Measurements from ENCODE around the gene MRPL53. TPM values are rescaled to one million over a fixed set of nuclear protein-coding genes. Genes with fewer than 3 reads are reported as not detected.
A peak's percentile ranks its signal among the peaks of the same experiment; 100 is the strongest.

MRPL53 gene
- total and polyA plus RNA-seq, 2 experiments from 2014 or later, result 7.7 to 65.1 TPM

GRCh38 chr2:74440378-74441169 is 31.9 kb downstream of the MRPL53 start:
- peaks cover 35% of the 10 kb centered on the region for H3K4me1 ChIP-seq (ENCODE audit: insufficient read depth)

GRCh38 chr2:74439803-74440377 is 32.6 kb downstream of the MRPL53 start:
- Histone ChIP-seq H3K27ac (ENCODE audit: low read depth) (0 out of 2 replicates have a peak overlapping the region, but pooled peaks have one; percentile 66), H2AFZ (no peak overlapping the region), H3K4me2 (peak overlapping the region; percentile 97), H3K79me2 (replicated peaks; ENCODE audit: insufficient read depth) (peaks cover 49% of the 10 kb centered on the region), H3K4me1 (ENCODE audit: insufficient read depth) (peaks cover 35% of the 10 kb centered on the region), H4K20me1 (replicated peaks; ENCODE audit: insufficient read depth) (peaks cover 29% of the 10 kb centered on the region), H3K9me2 (ENCODE audit: insufficient read depth) (no peaks in the 10 kb centered on the region), H3K27me3 (ENCODE audit: insufficient read depth) (no peaks in the 10 kb centered on the region), H3F3A (replicated peaks; ENCODE audit: low read depth) (peaks cover 18% of the 10 kb centered on the region), H3K4me3 (peak overlapping the region; percentile 96), H3K36me3 (ENCODE audit: insufficient read depth) (no peaks in the 10 kb centered on the region)
- DNase-seq (ENCODE audit: low spot score) (peak; percentile 40), ATAC-seq (no peak)
- Mint-ChIP-seq H3K36me3 (ENCODE audit: low read depth) (peaks cover 19% of the 10 kb centered on the region), H3K4me1 (peaks cover 40% of the 10 kb centered on the region), H3K9me3 (no peaks in the 10 kb centered on the region), H3K27me3 (ENCODE audit: insufficient read depth, low read depth, poor library complexity) (peaks cover 21% of the 10 kb centered on the region), H3K4me3 (peak overlapping the region; percentile 98), H3K27ac (peak overlapping the region; percentile 90)
- TF ChIP-seq CREB1 (CRISPR knock-in tag; IDR thresholded peaks at IDR 0.05; ENCODE audit: low read depth), result no peak
- TF ChIP-seq EZH2 (IDR thresholded peaks at IDR 0.05; ENCODE audit: low read depth, unreplicated experiment), result no peak
- no peak for TF ChIP-seq JUNB (IDR thresholded peaks at IDR 0.05; ENCODE audit: unreplicated experiment)
- no peak for TF ChIP-seq REST (IDR thresholded peaks at IDR 0.05; ENCODE audit: unreplicated experiment)
- no peak for TF ChIP-seq ZNF331 (CRISPR knock-in tag; IDR thresholded peaks at IDR 0.05; ENCODE audit: low read depth)
- no peak for TF ChIP-seq ZNF114 (CRISPR knock-in tag; IDR thresholded peaks at IDR 0.05)
- TF ChIP-seq ETS1 (IDR thresholded peaks at IDR 0.05), result no peak
- no peak for TF ChIP-seq NANOG (IDR thresholded peaks at IDR 0.05; ENCODE audit: borderline replicate concordance)
- no peak for TF ChIP-seq STAT1 (IDR thresholded peaks at IDR 0.05; ENCODE audit: unreplicated experiment)
- TF ChIP-seq POLR2AphosphoS5 (IDR thresholded peaks at IDR 0.05; ENCODE audit: low read depth), result no peak
- TF ChIP-seq, protein P1, sequence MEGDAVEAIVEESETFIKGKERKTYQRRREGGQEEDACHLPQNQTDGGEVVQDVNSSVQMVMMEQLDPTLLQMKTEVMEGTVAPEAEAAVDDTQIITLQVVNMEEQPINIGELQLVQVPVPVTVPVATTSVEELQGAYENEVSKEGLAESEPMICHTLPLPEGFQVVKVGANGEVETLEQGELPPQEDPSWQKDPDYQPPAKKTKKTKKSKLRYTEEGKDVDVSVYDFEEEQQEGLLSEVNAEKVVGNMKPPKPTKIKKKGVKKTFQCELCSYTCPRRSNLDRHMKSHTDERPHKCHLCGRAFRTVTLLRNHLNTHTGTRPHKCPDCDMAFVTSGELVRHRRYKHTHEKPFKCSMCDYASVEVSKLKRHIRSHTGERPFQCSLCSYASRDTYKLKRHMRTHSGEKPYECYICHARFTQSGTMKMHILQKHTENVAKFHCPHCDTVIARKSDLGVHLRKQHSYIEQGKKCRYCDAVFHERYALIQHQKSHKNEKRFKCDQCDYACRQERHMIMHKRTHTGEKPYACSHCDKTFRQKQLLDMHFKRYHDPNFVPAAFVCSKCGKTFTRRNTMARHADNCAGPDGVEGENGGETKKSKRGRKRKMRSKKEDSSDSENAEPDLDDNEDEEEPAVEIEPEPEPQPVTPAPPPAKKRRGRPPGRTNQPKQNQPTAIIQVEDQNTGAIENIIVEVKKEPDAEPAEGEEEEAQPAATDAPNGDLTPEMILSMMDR (conservative IDR thresholded peaks at IDR 0.05; ENCODE audit: low read depth in 2 of 2), result no peak

More at GRCh38 chr2:74440378-74441169, 31.9 kb downstream of the MRPL53 start:
- H3K27me3 Mint-ChIP-seq (ENCODE audit: insufficient read depth, low read depth, poor library complexity), result peaks cover 21% of the 10 kb centered on the region
- Histone ChIP-seq H2AFZ (peak overlapping the region; percentile 66), H3K4me3 (peak overlapping the region; percentile 96), H3F3A (replicated peaks; ENCODE audit: low read depth) (peaks cover 18% of the 10 kb centered on the region), H3K9me2 (ENCODE audit: insufficient read depth) (no peaks in the 10 kb centered on the region), H3K27me3 (ENCODE audit: insufficient read depth) (no peaks in the 10 kb centered on the region), H3K27ac (ENCODE audit: low read depth) (peak overlapping the region; percentile 97), H3K4me2 (peak overlapping the region; percentile 97), H3K79me2 (replicated peaks; ENCODE audit: insufficient read depth) (peaks cover 43% of the 10 kb centered on the region), H4K20me1 (replicated peaks; ENCODE audit: insufficient read depth) (peaks cover 23% of the 10 kb centered on the region), H3K36me3 (ENCODE audit: insufficient read depth) (no peaks in the 10 kb centered on the region)
- peak; percentile 95 for DNase-seq (ENCODE audit: low spot score)
- H3K4me3 Mint-ChIP-seq, result peak overlapping the region; percentile 98
- H3K27ac Mint-ChIP-seq, result peak overlapping the region; percentile 97
- peaks cover 38% of the 10 kb centered on the region for H3K4me1 Mint-ChIP-seq
- peak; percentile 71 for ATAC-seq
- H3K36me3 Mint-ChIP-seq (ENCODE audit: low read depth), result peaks cover 18% of the 10 kb centered on the region
- TF ChIP-seq POLR2AphosphoS5 (IDR thresholded peaks at IDR 0.05; ENCODE audit: low read depth) (peak; percentile 71), EZH2 (IDR thresholded peaks at IDR 0.05; ENCODE audit: low read depth, unreplicated experiment) (no peak), ETS1 (IDR thresholded peaks at IDR 0.05) (0 out of 2 replicates have a peak, but pooled peaks have one; percentile 6)
- H3K9me3 Mint-ChIP-seq, result no peaks in the 10 kb centered on the region
